Measurements from ENCODE around the gene LGALS9C.
"Not testable (repeated sequence)": the region's sequence is repeated elsewhere in the genome, so short reads cannot be mapped to it uniquely, and the experiment has no call there.

GRCh38 chr17:18487633-18488032 is 11.0 kb downstream of the LGALS9C start:
- not testable (repeated sequence) for TF ChIP-seq CTCF, POLR2A (IDR thresholded peaks at IDR 0.05)

All from body of pancreas (tissue), 4 donors.